Ureter (tissue), 1 donor: Measurements from ENCODE around the gene PROM2. TPM values are rescaled to one million over a fixed set of nuclear protein-coding genes. Genes with fewer than 3 reads are reported as not detected.
"Not testable (repeated sequence)": the region's sequence is repeated elsewhere in the genome, so short reads cannot be mapped to it uniquely, and the experiment has no call there.

Experiments used
- DNase-seq: peaks from one replicate; pipeline ENCODE4 v3.0.0-alpha.2; 2020; ENCODE audit warnings: low spot score
- total RNA-seq: library from RNA; stranded (reverse); gene quantifications from one replicate; pipeline ENCODE4 v1.2.4, GENCODE V29; 2023
- donor health status: DM: yes; HTN: yes; CAD: no.

PROM2 gene, protein sequence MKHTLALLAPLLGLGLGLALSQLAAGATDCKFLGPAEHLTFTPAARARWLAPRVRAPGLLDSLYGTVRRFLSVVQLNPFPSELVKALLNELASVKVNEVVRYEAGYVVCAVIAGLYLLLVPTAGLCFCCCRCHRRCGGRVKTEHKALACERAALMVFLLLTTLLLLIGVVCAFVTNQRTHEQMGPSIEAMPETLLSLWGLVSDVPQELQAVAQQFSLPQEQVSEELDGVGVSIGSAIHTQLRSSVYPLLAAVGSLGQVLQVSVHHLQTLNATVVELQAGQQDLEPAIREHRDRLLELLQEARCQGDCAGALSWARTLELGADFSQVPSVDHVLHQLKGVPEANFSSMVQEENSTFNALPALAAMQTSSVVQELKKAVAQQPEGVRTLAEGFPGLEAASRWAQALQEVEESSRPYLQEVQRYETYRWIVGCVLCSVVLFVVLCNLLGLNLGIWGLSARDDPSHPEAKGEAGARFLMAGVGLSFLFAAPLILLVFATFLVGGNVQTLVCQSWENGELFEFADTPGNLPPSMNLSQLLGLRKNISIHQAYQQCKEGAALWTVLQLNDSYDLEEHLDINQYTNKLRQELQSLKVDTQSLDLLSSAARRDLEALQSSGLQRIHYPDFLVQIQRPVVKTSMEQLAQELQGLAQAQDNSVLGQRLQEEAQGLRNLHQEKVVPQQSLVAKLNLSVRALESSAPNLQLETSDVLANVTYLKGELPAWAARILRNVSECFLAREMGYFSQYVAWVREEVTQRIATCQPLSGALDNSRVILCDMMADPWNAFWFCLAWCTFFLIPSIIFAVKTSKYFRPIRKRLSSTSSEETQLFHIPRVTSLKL
- total RNA-seq, result 176 TPM

DNA sequence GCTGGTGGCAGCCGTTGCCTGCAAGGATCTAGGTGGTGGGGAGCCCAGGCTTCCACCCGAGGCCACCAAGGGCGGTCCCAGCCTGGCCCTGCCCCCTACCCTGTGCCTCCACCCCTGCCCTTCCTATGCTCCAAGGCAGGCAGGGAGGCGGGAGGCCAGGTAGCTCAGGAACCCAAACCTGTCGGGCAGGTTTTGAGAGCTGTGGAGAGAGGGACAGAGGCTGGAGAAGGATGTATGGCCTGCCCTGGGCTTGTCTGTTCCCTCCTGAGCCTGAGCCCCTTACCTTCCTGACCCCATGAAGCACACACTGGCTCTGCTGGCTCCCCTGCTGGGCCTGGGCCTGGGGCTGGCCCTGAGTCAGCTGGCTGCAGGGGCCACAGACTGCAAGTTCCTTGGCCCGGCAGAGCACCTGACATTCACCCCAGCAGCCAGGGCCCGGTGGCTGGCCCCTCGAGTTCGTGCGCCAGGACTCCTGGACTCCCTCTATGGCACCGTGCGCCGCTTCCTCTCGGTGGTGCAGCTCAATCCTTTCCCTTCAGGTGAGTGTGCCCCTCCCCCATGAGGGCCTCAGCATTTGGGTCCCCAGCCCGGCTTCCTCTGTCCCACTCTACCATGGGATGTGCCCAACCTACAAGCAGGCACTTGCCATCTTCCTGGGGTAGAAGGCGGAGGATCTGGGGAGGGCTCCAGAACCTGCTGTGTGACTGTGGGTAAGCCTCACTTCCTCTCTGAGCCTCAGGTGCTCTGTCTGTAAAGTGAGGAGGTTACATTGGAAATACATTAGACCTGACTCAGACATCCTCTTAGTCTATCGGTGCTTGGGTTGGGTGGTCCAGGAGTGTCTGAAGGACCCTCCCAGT lies at the start of gene PROM2:
TSS of gene PROM2 (plus strand) at position 159 of the 860 bp plus-strand sequence. CDS start at position 296, 137 bp downstream.
- peak; percentile 88 for DNase-seq

DNA sequence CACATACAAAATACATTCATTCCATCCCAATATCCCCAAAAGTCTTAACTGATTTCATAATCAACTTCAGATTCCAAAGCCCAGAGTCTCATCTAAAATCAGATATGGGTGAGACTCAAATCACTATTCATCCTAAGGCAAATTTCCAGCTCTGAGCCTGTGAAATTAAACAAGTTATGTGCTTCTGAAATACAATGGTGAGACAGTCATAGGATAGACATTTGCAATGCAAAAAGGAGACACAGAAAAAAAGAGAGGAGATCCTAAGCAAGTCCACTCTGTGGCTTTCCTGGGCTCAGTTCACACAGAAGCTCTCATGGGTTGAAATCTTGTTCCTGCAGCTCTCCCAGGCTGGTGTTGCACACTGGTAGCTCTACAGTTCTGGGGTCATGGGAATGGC lies 48.6 kb upstream of the PROM2 start:
- DNase-seq, result no peak

DNA sequence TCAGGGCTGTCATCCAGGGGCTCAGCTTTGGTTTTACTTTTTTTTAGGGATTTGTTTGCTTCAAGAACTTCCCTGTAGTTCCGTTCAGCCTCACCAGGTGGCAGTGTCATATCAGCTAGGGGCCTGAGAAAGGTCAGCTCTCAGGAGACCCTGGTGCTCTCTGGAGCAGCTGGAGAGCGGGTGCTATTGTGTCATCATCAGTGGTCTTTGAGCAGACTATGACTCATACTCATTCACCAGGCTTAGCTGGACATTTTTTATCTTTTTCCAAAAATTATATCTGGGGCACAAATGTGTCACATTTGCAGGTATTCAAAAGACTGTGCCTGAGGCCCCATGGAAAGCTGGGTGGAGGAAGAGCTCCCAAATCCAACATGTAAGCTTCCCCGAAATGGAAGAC lies 42.5 kb upstream of the PROM2 start:
- DNase-seq, result peak; percentile 52

DNA sequence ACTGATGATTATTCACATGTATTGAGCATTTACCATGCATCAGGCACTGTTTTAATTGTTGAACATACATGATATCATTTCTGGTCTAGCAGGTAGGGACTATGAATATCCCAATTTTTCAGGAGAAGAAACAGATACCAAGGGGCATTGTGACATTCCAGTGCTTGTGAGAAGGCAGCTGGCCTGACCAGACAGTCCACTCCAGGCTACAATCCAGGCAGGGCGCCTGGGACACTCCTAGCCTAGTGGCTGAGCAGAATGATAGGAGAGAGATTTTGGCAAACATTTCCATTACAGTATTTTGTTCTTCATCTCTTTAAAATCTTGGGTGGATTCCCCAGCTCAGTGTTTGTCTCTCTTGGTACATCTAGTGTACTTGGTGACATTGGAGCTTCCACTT lies 42.0 kb upstream of the PROM2 start:
- no peak for DNase-seq

DNA sequence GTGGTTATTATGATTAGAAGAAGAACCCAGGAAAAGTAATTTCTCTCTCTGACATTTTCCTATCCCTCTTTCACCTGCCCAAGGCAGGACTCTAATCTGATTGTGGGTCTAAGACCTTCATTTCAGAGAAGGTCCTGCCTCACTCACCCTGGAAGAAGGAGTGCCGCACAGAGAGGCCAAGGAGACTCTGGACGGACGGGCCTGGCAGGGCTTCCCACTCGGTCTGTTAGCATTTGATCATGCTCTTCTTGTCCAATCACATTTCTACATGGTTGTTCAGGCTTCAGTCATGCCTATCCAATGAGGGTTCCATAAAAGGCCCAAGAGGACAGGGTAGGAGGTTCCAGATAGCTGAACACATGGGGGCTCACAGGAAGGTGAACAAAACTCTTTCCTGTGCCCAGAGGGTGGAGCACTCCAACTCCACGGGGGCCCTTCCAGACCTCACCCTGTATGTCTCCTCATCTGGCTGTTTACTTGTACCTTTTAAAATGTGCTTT lies 39.9 kb upstream of the PROM2 start:
- DNase-seq, result no peak

DNA sequence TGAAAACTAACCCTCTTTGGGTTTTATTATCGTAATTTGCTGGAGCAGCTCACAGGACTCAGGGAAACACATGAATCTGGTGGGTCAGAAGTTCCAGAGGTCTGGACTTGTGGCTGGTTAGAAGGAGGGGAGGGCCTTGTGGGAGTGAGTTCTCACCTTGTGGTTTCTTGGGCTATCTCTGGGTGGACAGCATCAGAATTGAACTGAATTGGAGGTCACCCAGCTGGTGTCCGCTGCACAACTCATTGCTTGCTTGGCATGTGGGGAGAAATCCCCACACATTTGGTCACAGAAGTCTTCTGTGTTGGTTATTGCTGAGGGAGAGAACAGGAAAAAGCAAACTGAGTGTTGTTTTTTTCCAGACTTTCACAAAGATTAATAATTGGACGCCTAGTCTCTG lies 39.4 kb upstream of the PROM2 start:
- no peak for DNase-seq

DNA sequence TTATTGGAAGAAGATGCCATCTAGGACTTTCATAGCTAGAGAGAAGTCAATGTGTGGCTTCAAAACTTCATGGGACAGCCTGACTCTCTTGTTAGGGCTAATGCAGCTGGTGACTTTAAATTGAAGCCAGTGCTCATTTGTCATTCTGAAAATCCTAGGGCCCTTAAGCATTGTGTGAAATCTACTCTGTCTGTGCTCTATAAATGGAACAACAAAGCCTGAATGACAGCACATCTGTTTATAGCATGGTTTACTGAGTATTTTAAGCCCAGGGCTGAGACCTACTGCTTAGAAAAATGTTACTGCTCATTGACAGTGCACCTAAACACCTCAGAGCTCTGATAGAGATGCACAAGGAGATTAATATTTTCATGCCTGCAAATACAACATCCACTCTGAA lies 36.1 kb upstream of the PROM2 start:
- no peak for DNase-seq

DNA sequence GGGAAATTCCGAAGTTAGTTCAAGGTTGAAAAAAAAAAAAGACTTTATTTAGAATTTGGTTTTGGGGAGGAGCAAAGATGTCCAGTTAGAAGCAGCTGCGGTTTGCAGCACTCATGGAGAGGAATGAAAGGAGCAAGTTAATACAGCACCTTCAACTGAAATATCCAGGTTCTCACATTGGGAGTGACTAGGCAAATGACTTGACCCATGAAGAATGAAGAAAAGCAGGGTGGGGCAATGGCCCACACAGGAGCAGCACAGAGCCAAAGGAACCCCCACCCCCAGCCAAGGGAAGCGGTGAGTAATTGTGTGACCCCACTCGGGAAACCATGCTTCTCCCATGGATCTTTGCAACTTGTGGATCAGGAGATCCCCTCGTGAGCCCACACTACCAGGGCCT lies 34.2 kb upstream of the PROM2 start:
- DNase-seq, result peak; percentile 58

DNA sequence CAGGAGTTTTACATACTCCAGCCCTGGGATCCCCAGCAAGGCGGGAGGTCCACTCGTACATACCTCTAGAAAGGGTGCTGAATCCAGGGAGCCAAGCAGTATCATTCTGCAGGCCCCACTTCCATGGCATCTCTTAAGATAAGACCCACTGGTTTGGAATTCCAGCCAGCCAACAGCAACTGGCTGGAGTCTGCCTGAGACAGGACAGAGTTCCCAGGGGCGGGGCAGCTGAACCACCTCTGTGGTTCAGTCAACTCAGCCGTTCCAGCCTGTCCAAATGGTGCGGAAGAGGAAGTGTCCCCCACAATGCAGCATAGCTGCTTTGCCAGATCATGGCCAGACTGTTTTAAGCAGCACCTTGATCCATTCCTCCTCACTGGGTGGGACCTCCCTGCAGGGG lies 33.7 kb upstream of the PROM2 start:
- DNase-seq, result peak; percentile 44

DNA sequence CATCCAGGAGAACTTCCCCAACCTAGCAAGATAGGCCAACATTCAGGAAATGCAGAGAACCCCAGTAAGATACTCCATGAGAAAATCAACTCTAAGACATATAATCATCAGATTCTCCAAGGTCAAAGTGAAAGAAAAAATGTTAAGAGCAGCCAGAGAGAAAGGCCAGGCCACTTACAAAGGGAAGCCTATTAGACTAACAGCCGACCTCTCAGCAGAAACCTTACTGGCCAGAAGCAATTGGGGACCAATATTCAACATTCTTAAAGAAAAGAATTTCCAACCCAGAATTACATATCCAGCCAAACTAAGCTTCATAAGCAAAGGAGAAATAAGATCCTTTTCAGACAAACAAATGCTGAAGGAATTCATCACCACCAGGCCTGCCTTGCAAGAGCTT lies 32.2 kb upstream of the PROM2 start:
- DNase-seq, result not testable (repeated sequence)

DNA sequence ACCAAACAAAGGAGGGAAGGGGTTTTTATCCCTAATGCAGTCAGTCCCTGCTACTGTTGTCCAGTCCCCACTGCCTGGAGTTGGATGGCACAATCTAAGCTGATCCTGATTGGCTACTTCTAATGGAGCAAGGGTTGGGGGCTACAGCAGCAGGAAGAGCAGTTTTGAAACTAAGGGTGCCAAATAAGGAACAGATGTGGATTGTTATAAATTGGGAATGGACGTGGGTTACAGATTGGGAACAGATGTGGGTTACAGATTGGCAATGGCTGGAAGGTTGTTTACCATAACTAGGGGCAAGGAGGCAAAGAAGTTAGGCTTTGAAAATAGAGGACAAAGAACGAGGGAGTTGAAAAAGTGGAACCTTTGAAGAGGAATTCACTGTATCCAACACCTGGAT lies 16.0 kb upstream of the PROM2 start:
- no peak for DNase-seq

DNA sequence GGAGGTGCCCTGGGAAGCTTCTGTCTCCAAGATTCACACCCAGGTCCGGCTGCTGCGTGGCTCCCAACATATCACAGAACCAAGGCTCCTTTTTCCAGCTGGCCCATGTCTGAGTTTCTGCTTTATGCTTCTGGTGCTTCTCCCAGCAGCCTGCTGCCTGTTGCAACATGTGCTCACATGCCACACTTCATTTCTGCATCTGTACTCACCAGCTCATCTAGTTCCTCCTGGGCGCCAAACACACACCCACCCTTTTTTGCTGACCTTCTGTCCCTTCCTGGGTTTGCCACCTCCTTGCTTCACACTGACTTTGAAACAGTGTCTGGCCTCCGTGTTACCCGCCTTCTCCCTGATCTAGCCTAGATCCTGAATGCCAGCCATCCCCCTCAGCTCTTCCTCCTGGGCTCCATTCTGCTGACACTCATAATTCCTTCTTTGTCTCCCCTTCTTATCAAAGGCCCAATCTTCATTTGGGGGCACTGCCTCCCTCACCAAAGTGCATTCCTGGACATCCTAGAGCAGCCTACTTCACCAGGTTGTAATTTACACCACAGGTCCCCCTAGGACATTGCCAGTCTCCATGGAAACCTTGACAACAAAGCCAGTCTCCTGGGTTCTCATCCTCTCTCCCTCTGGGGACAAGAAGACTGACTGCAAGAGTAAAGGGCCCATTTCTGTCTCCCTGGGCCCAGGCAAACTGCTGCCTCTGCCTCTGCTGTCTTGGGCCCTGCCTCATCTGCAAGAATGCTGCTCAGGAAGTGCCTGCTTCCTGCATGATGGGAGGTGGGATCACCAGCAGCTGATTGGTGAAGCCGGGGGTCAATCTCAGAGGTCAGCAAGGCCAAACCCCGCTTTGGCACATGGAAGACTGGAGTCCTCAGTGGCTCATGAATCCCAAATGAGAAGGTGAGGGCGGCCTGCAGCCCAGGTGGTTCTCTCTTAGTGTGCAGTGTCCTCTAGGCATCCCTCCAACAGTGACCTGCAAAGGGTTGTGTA lies 13.9 kb upstream of the PROM2 start:
- DNase-seq, result peak; percentile 81

DNA sequence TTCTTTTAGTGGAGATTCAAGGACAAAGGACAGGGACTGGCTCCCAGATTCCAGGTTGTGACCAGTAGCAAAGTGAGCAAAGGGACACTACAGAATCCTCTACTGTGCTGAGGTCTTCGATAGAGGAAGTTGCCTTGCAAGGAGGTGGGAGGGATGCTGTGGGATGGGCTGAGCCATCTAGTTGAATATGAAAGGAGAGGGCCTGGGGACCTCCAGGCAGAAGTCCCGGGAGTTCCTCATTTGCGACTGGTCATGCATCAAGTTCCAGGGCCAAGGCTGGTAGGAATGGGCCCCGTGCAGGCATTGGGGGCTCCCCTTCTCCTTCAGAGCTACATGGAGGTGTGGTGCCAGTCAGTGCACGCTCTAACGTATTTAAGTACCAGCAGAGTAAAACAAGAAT lies 12.6 kb upstream of the PROM2 start:
- no peak for DNase-seq

DNA sequence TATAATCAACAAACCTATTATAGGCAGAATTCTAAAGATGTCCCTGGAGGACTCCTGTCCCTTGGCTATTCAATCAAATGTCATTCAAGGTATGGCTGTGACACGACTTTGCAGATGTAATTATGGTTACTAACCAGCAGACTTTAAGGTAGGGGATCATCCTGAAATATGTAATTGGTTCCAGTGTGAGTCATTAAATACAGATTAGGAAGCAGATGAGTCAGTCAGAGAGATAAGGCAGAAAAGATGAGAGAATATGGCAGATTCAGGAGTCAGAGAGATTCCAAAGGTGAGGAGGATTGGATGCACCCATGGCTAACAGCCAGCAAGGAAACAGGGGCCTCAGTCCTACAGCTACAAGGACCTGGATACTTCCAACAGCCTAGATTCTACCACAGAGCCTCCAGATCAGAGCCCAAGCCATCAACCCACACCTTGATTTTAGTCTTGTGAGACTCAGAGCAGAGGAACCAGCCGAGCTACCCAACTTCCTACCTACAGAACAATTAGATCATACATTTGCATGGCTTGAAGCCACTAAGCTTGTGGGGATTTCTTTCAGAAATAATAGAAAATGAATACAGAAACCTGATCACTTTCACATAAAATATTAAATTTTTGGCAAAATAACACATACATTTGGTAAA lies 11.2 kb upstream of the PROM2 start:
- DNase-seq, result no peak

DNA sequence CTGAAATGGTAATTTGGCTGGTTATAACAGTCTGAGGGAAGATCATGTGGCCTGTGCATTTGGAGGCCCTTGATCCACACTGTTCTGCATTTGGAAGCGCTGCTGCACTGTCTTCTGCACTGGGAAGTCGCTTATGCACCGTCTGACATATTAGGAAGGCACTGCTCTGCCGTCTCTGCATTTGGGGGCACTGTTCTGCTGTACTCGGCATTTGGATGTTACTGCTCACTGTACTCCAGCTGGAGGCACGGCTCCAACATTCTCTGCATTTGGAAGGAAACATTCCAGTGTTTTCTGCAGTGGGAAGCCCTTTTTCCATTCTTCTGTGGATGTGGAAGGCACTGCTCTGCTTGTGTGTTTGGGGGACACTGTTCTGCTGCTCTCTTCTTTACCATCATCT lies 9.6 kb upstream of the PROM2 start:
- DNase-seq, result peak; percentile 34

DNA sequence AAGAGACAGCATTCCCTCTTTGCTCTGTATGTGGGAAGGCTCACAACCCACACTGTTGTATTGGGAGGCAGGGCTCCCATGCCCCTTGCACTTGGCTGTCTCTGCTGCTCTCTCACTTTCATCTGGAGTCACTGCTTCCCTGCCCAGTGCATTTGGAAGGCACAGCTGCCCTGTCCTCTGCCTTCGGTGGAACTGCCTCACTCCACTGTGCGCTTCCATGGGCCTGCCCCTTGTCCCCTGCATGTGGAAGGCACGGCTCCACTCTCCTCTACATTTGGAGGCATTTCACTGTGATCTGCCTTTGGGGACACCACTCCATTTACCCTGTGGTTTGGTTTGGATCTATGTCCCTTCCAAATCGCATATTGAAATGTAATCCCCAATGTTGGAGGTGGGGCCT lies 9.1 kb upstream of the PROM2 start:
- DNase-seq, result no peak

DNA sequence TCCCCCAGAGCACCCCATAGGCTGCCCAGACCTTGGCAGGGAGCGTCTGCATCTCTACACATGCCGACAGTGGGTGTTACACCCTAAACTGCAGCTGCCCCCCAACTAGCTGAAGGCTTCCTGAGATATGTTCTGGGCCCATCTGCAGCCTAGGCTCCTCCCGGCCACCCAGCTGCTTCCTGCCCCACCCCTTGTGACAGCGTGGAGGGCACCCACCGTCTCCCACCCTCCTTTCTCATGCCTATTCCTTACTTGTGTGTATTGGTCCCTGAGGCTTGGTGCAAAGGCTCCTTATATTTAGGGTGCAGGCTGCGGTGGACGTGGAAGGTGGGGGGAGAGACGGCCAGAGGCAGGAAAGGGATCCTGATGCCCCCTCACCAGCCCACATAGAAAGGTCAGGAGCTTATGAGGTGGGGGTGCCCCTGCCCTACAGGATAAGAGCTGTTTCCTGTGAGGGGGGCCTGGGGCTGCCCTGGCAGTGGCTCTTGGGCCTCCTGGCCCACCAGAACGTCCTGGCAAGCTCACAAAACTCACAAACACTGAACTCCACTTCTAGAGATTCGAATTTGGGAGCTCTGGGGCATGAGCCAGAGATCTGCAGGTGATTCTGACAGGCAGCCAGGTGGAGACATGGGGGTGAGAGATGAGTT lies 7.3 kb upstream of the PROM2 start:
- peak; percentile 37 for DNase-seq

DNA sequence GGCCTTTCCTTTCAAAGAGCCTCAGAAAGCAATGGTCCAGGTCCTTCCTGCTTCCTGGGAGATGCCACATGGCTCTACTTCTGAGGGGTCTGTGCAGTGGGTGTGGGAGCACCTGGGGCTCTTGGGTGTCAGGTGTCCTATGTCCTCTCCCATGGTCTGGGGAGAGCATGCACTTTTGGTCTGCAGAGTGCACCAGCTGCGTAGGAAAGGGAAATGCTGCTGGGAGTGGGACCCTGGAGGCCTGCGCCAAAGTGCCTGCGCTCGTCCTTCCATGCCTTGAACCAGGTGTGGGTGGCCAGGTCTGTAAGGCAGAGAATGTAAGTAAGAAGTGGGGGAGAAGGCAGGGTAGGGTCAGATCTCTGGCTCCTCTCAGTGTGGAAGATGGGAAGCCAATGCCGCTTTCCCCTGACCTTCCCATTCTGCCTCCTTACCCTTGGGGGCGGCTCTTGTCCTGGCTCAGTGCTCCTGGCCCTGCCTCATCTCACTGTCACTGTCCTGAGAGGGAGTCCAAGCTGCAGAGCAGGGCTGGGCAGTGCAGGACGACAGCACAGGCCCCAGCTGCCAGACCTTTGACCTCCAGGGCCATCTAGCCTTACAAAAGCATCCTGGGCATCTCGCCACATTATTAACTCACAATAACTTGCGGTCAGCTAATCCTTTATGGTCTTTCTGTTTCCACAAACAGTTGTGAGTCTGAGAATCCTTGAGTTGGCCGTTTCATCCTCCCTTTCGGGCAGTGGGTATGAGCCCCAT lies 6.6 kb upstream of the PROM2 start:
- DNase-seq, result peak; percentile 42
